H1 (cell line): ENCODE data around the gene FYB2. TPM values are rescaled to one million over a fixed set of nuclear protein-coding genes. Genes with fewer than 3 reads are reported as not detected.

Source experiments
- CTCF ChIA-PET: fragments of 300-600 bp; sonication (Branson Sonifier 250); formaldehyde crosslinking; loops from one replicate; lab custom pipeline; 2021; ENCODE audit not compliant: partially characterized antibody; lab: Charles Lee
- POLR2A ChIA-PET: fragments of 300-600 bp; sonication (Branson Sonifier 250); formaldehyde crosslinking; loops from one replicate; lab custom pipeline; 2021; ENCODE audit warnings: inconsistent platforms; ENCODE audit not compliant: partially characterized antibody; lab: Charles Lee
- DNase-seq, 2 experiments: peaks; one replicate each; pipeline versions ENCODE4 v3.0.0 to v3.0.0-alpha.2; 2010 to 2022; ENCODE audit warnings: low spot score in 2 of 2, low read depth in 1 of 2, mixed read lengths in 1 of 2
- FAIRE-seq: peaks from 2 replicates; lab custom pipeline; 2011; peaks lifted over from hg19 to GRCh38; lab: Jason Lieb, UNC
- H2AFZ ChIP-seq: 2 replicates; pipeline ENCODE4 v1.8.1; 2012; ENCODE audit warnings: low read length, inconsistent platforms
- H2AK5ac ChIP-seq: 2 replicates; pipeline ENCODE4 v1.6.1; 2013; ENCODE audit warnings: low read depth, low read length
- H2BK120ac ChIP-seq: replicated peaks from 2 replicates; pipeline ENCODE3; 2013; ENCODE audit warnings: low read depth, low read length, inconsistent platforms
- H2BK12ac ChIP-seq: 2 replicates; pipeline ENCODE4 v1.6.1; 2013; ENCODE audit warnings: low read depth, low read length
- H2BK15ac ChIP-seq: 2 replicates; pipeline ENCODE4 v1.6.1; 2013; ENCODE audit warnings: low read length
- H2BK20ac ChIP-seq: 2 replicates; pipeline ENCODE4 v1.6.1; 2013; ENCODE audit warnings: low read length
- H2BK5ac ChIP-seq: 2 replicates; pipeline ENCODE4 v1.6.1; 2013; ENCODE audit warnings: low read depth, low read length
- H3K14ac ChIP-seq: 2 replicates; pipeline ENCODE4 v1.6.1; 2013; ENCODE audit warnings: inconsistent platforms; ENCODE audit not compliant: insufficient read length
- H3K18ac ChIP-seq: 2 replicates; pipeline ENCODE4 v1.6.1; 2013; ENCODE audit warnings: low read length; ENCODE audit errors: extremely low read depth
- H3K23ac ChIP-seq: 2 replicates; pipeline ENCODE4 v1.6.1; 2013; ENCODE audit warnings: inconsistent platforms; ENCODE audit not compliant: insufficient read length
- H3K23me2 ChIP-seq: 2 replicates; pipeline ENCODE4 v1.6.1; 2013; ENCODE audit warnings: low read depth, low read length
- H3K27ac ChIP-seq: 2 replicates; pipeline ENCODE4 v1.6.1; 2011; ENCODE audit warnings: low read depth, low read length, inconsistent platforms
- H3K27me3 ChIP-seq, 4 experiments: replicated peaks in 1 of 4; 1 replicate in 1 of 4; 2 replicates in 3 of 4; pipeline versions ENCODE4 v1.6.1 to v1.8.1; 2011 to 2013; ENCODE audit warnings: low read length in 3 of 4, mild to moderate bottlenecking in 3 of 4, inconsistent platforms in 2 of 4, mixed read lengths in 2 of 4, moderate library complexity in 1 of 4; ENCODE audit not compliant: control insufficient read depth in 3 of 4, insufficient read depth in 3 of 4; ENCODE audit errors: extremely low read depth in 1 of 4
- H3K36me3 ChIP-seq, 4 experiments: 2 replicates each; pipeline versions ENCODE4 v1.6.1 to v1.8.1; 2011 to 2013; ENCODE audit warnings: mild to moderate bottlenecking in 4 of 4, low read length in 3 of 4, moderate library complexity in 2 of 4, control low read depth in 1 of 4, inconsistent platforms in 1 of 4; ENCODE audit not compliant: insufficient read depth in 4 of 4, control insufficient read depth in 2 of 4
- H3K4ac ChIP-seq: replicated peaks from 2 replicates; pipeline ENCODE3; 2013; ENCODE audit warnings: low read length, low read depth, mixed read lengths, inconsistent platforms; ENCODE audit not compliant: insufficient read length
- H3K4me1 ChIP-seq, 4 experiments: replicated peaks in 1 of 4; 1 replicate in 1 of 4; 2 replicates in 3 of 4; pipeline versions ENCODE4 v1.6.1 to v1.8.1; 2011 to 2013; ENCODE audit warnings: low read length in 3 of 4, inconsistent platforms in 2 of 4, mixed read lengths in 1 of 4; ENCODE audit not compliant: insufficient read depth in 4 of 4, control insufficient read depth in 3 of 4
- H3K4me2 ChIP-seq, 2 experiments: 2 replicates each; pipeline versions ENCODE4 v1.6.1 to v1.8.1; 2011 to 2013; ENCODE audit warnings: low read depth in 2 of 2, low read length in 2 of 2, control low read depth in 1 of 2, inconsistent platforms in 1 of 2, mild to moderate bottlenecking in 1 of 2; ENCODE audit not compliant: insufficient read depth in 1 of 2
- H3K4me3 ChIP-seq, 4 experiments: fragments of 200-600, 300-600 bp in 1 of 4; sonication (generic), shearing (Covaris generic), sonication (Bioruptor Twin) in 1 of 4; 2 replicates each; pipeline versions ENCODE4 v1.5.1 to v1.8.1; 2011 to 2016; ENCODE audit warnings: low read length in 4 of 4, low read depth in 3 of 4, control low read depth in 2 of 4, inconsistent platforms in 2 of 4, mild to moderate bottlenecking in 2 of 4, mixed read lengths in 1 of 4, moderate library complexity in 1 of 4; ENCODE audit not compliant: insufficient read depth in 2 of 4; ENCODE audit errors: extremely low read depth in 1 of 4
- H3K56ac ChIP-seq: replicated peaks from 2 replicates; pipeline ENCODE3; 2013; ENCODE audit warnings: low read depth, mild to moderate bottlenecking, mixed read lengths, low read length, inconsistent platforms; ENCODE audit not compliant: insufficient read length
- H3K79me1 ChIP-seq: 2 replicates; pipeline ENCODE4 v1.6.1; 2013; ENCODE audit warnings: low read depth, low read length, control low read depth
- H3K79me2 ChIP-seq, 2 experiments: 2 replicates each; pipeline versions ENCODE4 v1.6.1 to v1.8.1; 2012 to 2013; ENCODE audit warnings: low read length in 2 of 2, mild to moderate bottlenecking in 2 of 2, inconsistent platforms in 1 of 2; ENCODE audit not compliant: insufficient read depth in 2 of 2, control insufficient read depth in 1 of 2
- H3K9ac ChIP-seq, 4 experiments: replicated peaks in 1 of 4; 1 replicate in 1 of 4; 2 replicates in 3 of 4; pipeline versions ENCODE4 v1.6.1 to v1.8.1; 2011 to 2013; ENCODE audit warnings: low read depth in 3 of 4, low read length in 3 of 4, control low read depth in 2 of 4, mild to moderate bottlenecking in 2 of 4, moderate library complexity in 2 of 4, inconsistent platforms in 1 of 4; ENCODE audit errors: extremely low read depth in 1 of 4
- H3K9me3 ChIP-seq, 2 experiments: 2 replicates each; pipeline versions ENCODE4 v1.6.1 to v1.8.1; 2012 to 2013; ENCODE audit warnings: mild to moderate bottlenecking in 2 of 2, moderate library complexity in 2 of 2, control low read depth in 1 of 2, inconsistent platforms in 1 of 2, low read depth in 1 of 2, low read length in 1 of 2, mixed read lengths in 1 of 2; ENCODE audit not compliant: insufficient read depth in 2 of 2
- H4K20me1 ChIP-seq, 2 experiments: replicated peaks in 1 of 2; 2 replicates each; pipeline versions ENCODE3 to v1.8.1; 2011 to 2013; ENCODE audit warnings: inconsistent platforms in 2 of 2, low read length in 2 of 2, mild to moderate bottlenecking in 1 of 2; ENCODE audit not compliant: insufficient read depth in 2 of 2, control insufficient read depth in 1 of 2
- H4K5ac ChIP-seq: 2 replicates; pipeline ENCODE4 v1.6.1; 2013; ENCODE audit warnings: low read length, low read depth, mixed read lengths, inconsistent platforms; ENCODE audit not compliant: insufficient read length
- H4K8ac ChIP-seq: 2 replicates; pipeline ENCODE4 v1.8.0; 2013; ENCODE audit warnings: mild to moderate bottlenecking, moderate library complexity, low read length, inconsistent platforms; ENCODE audit not compliant: insufficient read depth; ENCODE audit errors: extremely low read depth
- H4K91ac ChIP-seq: replicated peaks from 2 replicates; pipeline ENCODE3; 2013; ENCODE audit warnings: low read length, mixed read lengths, inconsistent platforms; ENCODE audit not compliant: insufficient read length
- BCL11A ChIP-seq, 2 experiments: IDR thresholded peaks; one replicate each; pipeline ENCODE4 v1.6.1; 2011; ENCODE audit warnings: low read depth in 2 of 2, low read length in 2 of 2, mild to moderate bottlenecking in 2 of 2
- CREB1 ChIP-seq: IDR thresholded peaks from 2 replicates; pipeline ENCODE4 v1.6.1; 2012; ENCODE audit warnings: inconsistent platforms
- CTCF ChIP-seq, 3 experiments: IDR thresholded peaks; 1 replicate in 2 of 3; 2 replicates in 1 of 3; pipeline versions ENCODE4 v1.5.1 to v1.6.1; 2011; ENCODE audit warnings: low read length in 3 of 3, mild to moderate bottlenecking in 3 of 3, inconsistent platforms in 2 of 3, low read depth in 1 of 3, moderate library complexity in 1 of 3; ENCODE audit not compliant: insufficient read depth in 1 of 3; ENCODE audit errors: control extremely low read depth in 1 of 3
- FOSL1 ChIP-seq: IDR thresholded peaks from 2 replicates; pipeline ENCODE4 v1.6.1; 2011; ENCODE audit warnings: mild to moderate bottlenecking, low read depth, low read length, moderate library complexity; ENCODE audit not compliant: insufficient read depth
- HDAC6 ChIP-seq: IDR thresholded peaks from one replicate; pipeline ENCODE4 v1.7.1; 2012; ENCODE audit warnings: low read depth, mild to moderate bottlenecking, inconsistent platforms, low read length, moderate library complexity
- JUN ChIP-seq: IDR thresholded peaks from 2 replicates; pipeline ENCODE4 v1.6.1; 2011; ENCODE audit warnings: low read depth, mild to moderate bottlenecking, improper control_type of control experiment, low read length
- MAX ChIP-seq: IDR thresholded peaks from 2 replicates; pipeline ENCODE4 v1.6.1; 2012; ENCODE audit warnings: inconsistent platforms
- TAF7 ChIP-seq: optimal IDR thresholded peaks from 2 replicates; pipeline ENCODE3; 2011; ENCODE audit warnings: low read depth, mild to moderate bottlenecking, inconsistent platforms, low read length, moderate library complexity, borderline replicate concordance
- TBP ChIP-seq: IDR thresholded peaks from 2 replicates; pipeline ENCODE4 v1.6.1; 2011; ENCODE audit warnings: low read depth, low read length, improper control_type of control experiment
- TEAD4 ChIP-seq: IDR thresholded peaks from 2 replicates; pipeline ENCODE4 v1.6.1; 2012; ENCODE audit warnings: low read depth, low read length, inconsistent platforms, mixed read lengths
- WGBS, 2 experiments: shearing (Covaris generic) in 1 of 2; methylation state at CpG; one replicate each; pipeline versions ENCODE4 v1.1.6 to v1.1.7; 2013 to 2015; ENCODE audit warnings: low lambda C conversion rate in 2 of 2, mixed read lengths in 2 of 2, inconsistent platforms in 1 of 2, low coverage in 1 of 2, missing lambda C conversion rate in 1 of 2; ENCODE audit not compliant: insufficient replicate concordance in 2 of 2, insufficient coverage in 1 of 2, insufficient read length in 1 of 2; ENCODE audit errors: extremely low coverage in 1 of 2, missing lambda C conversion rate in 1 of 2; 5-methylcytosine and 5-hydroxymethylcytosine counted together
- polyA plus RNA-seq, 7 experiments: library from polyadenylated mRNA; depleted of rRNA in 3 of 7; stranded (reverse) in 5 of 7; unstranded in 2 of 7; fragments of >200 nt in 5 of 7; fragments of 200-250 nt in 2 of 7; gene quantifications; 1 replicate in 5 of 7; 2 replicates in 1 of 7; 4 replicates in 1 of 7; pipeline versions ENCODE4 v1.2.1 to v1.2.3, GENCODE V29; 2011 to 2013; ENCODE audit warnings: missing spikeins in 2 of 7, mixed read lengths in 2 of 7
- total RNA-seq: library from RNA; stranded (reverse); fragmentation: NEBNext Ultra II Directional; extraction: Animal tissue kit (Norgen Biotek cat#: 25700); gene quantifications from 2 replicates; pipeline ENCODE4 v1.2.1, GENCODE V29; 2021

Gene FYB2
- total and polyA plus RNA-seq, 2 of the 8 experiments (the other 6 are each of a cell fraction or from before 2014, with no cell fraction given): 0.11 to 0.17 TPM

- Histone ChIP-seq H2BK20ac (no peak overlapping the region), H2BK120ac (no peak overlapping the region), H2AFZ (no peak overlapping the region), H3K14ac (no peak overlapping the region), H3K27me3 (no peaks in the 10 kb centered on the region), H4K5ac (no peak overlapping the region), H4K91ac (no peak overlapping the region), H4K20me1 (no peaks in the 10 kb centered on the region), H4K8ac (no peak overlapping the region), H3K56ac (no peak overlapping the region), H3K4me3 (no peak overlapping the region), H2BK15ac (no peak overlapping the region), H3K18ac (no peak overlapping the region), H2AK5ac (no peak overlapping the region), H3K9me3 (no peaks in the 10 kb centered on the region), H3K36me3 (no peaks in the 10 kb centered on the region; a peak in 1 of 8 replicates), H3K4me1 (no peaks in the 10 kb centered on the region), H2BK12ac (no peak overlapping the region), H3K23me2 (no peaks in the 10 kb centered on the region), H2BK5ac (no peak overlapping the region), H3K4me2 (no peak overlapping the region), H3K27ac (no peak overlapping the region), H3K4ac (no peak overlapping the region), H3K9ac (no peak overlapping the region), H3K23ac (no peak overlapping the region), H3K79me2 (no peaks in the 10 kb centered on the region), H3K79me1 (no peaks in the 10 kb centered on the region)
- FAIRE-seq: no peak
- POLR2A ChIA-PET: no interaction called here
- TF ChIP-seq TBP: no peak
- no peak for TF ChIP-seq BCL11A (IDR thresholded peaks at IDR 0.05; ENCODE audit: low read depth in 2 of 2, low read length in 2 of 2)
- no peak for TF ChIP-seq JUN
- TF ChIP-seq HDAC6: no peak
- TF ChIP-seq CREB1: no peak
- no peak for TF ChIP-seq TAF7
- no peak for TF ChIP-seq MAX
- no peak for TF ChIP-seq CTCF (IDR thresholded peaks at IDR 0.05; ENCODE audit: control extremely low read depth in 1 of 3, insufficient read depth in 1 of 3, low read depth in 1 of 3, low read length in 3 of 3)
- TF ChIP-seq TEAD4: no peak
- no peak for TF ChIP-seq FOSL1
- DNase-seq: no peak
- 77% methylated on average over 3 of the region's 3 CpGs; no CpG with 5 or more reads in 1 of the 2 experiments for WGBS, 2 experiments
- CTCF ChIA-PET: no interaction called here
These were observed 44.2 kb upstream of the FYB2 start for GRCh38 chr1:56863265-56863992.
